Dermis microvascular lymphatic vessel endothelial cell (primary cell): ENCODE results near the gene TGFBR2. TPM values are rescaled to one million over a fixed set of nuclear protein-coding genes. Genes with fewer than 3 reads are reported as not detected.
A peak's percentile ranks its signal among the peaks of the same experiment; 100 is the strongest.

Experiments
- DNase-seq, 2 donors: peaks; one replicate each; pipeline versions ENCODE4 v3.0.0 to v3.0.0-alpha.2; 2010; ENCODE audit warnings: low read depth in 2 of 2
- total RNA-seq: library from RNA; depleted of rRNA; stranded (reverse); fragments of >200 nt; gene quantifications from 2 replicates; pipeline ENCODE4 v1.2.1, GENCODE V29; 2014

Gene TGFBR2
- total RNA-seq: 303 and 422 TPM in 2 replicates

DNA sequence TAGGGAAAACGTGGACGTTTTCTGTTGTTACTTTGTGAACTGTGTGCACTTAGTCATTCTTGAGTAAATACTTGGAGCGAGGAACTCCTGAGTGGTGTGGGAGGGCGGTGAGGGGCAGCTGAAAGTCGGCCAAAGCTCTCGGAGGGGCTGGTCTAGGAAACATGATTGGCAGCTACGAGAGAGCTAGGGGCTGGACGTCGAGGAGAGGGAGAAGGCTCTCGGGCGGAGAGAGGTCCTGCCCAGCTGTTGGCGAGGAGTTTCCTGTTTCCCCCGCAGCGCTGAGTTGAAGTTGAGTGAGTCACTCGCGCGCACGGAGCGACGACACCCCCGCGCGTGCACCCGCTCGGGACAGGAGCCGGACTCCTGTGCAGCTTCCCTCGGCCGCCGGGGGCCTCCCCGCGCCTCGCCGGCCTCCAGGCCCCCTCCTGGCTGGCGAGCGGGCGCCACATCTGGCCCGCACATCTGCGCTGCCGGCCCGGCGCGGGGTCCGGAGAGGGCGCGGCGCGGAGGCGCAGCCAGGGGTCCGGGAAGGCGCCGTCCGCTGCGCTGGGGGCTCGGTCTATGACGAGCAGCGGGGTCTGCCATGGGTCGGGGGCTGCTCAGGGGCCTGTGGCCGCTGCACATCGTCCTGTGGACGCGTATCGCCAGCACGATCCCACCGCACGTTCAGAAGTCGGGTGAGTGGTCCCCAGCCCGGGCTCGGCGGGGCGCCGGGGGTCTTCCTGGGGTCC, at the start of gene TGFBR2:
Gene TGFBR2 (plus strand): TSS at position 301 of the 731 bp plus-strand sequence. CDS start 283 bp downstream, at position 584.
- peak; percentile 85 to 99 for DNase-seq

DNA sequence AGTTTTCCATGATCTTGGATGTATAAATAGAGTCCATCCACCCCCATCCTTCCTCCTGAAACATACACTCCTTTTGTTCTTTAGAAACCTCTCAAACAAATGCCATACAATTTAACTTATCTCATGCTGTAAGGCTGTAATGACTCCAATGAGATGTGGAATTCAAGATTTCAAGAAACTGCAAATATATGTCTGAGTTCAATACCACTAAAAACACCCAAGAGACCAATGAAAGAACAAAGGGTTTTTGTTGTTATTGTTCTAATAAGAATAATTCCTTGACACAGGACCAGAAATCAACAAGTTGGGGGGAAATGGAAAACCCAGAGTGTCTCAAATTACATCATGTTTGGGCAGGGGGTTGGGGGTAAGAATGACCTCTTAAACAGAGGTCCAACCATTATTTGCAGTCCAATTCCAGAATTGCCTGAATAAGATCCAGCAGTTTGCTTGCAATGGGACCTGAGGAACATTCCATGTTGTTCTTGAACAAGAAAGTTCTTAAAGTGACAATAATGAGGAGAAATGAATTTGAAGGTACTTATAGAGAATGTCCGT, 48.6 kb upstream of the TGFBR2 start:
- DNase-seq: no peak

DNA sequence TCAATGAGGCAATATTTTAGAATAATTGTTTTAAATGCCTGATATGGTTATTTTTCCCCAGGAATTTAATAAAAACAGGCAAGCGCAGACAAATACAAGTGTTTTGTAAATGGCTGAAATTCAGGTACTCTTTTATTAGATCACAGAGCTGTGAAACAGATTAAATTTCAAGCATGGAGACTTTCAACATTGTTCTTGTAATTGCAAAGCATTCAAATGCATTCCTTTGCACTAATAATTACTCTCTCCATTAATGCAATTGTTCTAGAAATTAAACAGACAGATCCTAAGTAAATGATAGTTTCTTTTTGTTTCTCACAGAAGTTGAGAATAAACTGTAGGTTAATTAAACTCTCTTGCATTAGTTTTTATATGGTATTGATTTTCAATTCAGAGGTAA, 42.4 kb upstream of the TGFBR2 start:
- DNase-seq: no peak

DNA sequence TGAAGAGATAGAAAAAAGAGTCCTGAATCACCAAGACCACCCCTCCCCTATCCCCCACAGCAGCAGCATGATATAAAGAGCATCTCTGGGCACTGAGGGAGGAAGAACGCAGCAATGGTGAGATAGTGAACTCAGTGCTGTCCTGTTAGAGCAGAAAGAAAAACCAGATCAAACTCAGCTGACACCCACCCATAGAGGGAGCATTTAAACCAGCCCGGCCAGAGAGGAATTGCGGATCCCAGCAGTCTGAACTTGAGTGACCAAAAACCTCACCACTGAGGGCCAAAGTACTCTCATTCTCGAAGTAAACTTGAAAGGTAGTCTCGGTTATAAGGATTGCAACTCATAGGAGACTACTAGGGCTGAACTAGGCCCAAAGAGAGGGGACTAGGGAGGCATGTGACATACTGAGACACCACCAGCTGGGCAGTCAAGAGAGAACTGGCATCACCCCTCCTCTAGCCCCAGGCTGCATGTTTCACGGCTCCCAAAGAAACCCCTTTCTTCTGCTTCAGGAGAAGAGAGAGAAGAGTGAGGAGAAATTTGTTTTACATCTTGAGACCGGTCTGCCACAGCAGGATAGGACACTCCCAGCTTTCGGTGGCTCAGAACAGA, 39.2 kb upstream of the TGFBR2 start:
- no peak for DNase-seq

DNA sequence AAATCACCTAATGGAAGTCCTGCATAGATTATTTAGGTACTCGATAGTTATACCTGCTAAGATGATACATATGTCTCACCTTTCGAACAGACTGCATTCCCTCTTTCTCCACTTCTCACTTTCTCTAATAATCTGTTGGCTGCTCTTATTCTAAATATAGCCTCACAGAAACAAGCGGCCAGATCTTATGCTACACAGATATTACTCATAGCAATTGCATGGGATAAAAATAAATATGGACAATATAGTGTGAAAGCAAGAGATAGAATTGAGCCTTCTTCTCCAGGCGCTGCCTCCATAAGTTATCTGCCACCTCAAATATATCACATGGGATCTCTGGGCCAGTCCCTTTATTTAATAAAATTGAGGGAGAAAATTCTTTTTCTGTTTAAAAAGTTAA, 29.5 kb upstream of the TGFBR2 start:
- no peak for DNase-seq

DNA sequence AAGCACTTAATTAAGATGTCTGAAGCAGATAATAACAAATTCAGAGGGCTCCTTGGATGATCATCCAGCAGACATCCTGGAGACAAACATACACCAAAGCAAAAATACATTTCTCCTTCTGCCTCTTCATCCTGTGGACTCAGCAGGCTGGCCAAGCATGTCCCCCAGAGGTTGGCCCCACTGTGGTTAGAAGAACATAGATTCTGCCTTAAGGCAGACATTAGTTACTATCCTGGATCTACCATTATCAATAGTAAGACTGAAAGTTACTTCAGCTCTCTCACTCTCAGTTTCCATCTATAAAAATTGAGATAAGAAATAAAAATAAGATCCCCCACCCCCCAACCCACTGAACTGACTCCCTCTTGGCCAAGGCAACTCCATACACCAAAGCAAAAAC, 28.6 kb upstream of the TGFBR2 start:
- no peak for DNase-seq

DNA sequence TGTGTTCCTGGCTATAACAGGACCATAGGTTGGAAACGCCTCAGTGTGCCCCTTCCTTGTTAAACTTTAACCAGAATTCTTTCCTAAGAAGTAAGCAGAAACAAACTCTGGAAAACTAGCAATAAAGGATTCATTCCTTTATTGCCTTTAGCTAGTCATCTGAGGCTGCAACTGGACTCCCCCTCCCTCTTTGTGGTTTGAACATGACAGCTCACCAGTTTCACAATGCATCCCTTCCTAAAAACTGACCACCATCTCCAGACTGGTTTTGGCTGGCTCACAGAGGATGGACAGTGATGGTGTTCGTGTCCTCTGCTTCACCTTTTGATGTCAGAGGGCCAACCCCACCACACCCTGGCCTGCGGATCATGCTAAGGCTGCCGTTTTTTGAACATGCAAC, 27.9 kb upstream of the TGFBR2 start:
- DNase-seq: no peak

DNA sequence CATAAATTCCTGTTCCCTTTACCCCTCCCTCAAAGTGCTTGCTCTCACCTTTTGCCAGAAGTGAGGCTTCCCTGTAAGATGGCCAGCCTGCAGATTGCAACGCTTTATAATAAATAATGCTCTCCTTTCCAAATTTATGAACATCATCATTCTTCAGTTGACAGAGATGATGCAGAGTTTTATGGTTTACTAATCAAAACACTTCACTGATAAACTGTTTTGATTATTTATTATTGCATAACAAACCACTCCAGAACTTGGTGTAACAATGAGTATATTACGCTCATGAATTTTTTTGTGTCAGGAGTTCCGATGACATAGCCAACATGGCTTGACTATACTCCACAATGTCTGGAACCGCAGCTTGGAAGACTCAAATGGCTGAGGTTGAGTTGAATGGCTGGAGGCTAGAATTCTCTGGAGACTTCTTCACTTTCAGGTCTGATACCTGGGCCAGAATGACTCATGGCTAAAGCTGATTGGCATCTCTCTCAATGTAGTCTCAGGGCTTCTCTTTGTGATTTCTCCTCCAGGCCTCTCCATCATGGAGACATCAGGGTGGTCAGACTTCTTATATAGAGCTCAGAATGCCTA, 27.3 kb upstream of the TGFBR2 start:
- no peak for DNase-seq

DNA sequence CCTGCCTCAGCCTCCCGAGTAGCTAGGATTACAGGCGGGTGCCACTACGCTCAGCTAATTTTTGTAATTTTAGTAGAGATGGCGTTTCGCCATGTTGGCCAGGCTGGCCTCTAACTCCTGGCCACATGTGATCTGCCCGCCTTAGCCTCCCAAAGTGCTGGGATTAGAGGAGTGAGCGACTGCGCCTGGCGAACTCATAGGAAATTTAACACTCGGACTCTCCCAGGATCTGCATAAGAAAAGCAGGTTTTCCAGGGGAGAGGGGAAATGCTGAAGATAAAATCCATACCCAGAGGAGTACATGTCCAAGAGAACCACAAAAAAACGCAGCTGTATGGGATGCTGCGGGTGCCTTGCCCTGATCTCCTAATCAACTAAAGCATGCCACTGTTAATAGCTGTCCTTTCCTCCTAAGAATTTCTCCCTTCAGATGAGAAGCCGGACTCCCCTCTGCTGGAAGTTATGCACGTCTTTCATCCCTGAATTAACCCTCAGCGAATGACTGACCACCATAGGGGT, 25.3 kb upstream of the TGFBR2 start:
- DNase-seq: no peak

DNA sequence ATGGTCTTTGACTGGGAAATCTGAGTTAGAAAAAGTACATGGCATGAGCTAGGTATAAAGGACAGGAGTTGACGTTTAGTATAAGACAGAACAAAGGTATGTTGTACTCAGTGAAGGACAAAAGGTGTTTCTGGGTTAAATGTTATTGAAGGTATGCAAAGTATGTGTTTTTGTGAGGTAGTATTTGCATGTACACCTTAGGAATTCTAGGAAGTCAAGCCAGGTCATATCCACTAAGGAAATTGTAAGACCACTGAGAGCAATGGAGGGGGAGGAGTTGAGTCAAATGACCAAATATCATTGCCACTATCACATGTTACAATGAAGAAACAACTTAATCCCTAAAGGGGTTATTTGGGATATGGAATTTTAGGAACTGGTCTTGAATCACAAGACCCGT, 24.4 kb upstream of the TGFBR2 start:
- no peak for DNase-seq

DNA sequence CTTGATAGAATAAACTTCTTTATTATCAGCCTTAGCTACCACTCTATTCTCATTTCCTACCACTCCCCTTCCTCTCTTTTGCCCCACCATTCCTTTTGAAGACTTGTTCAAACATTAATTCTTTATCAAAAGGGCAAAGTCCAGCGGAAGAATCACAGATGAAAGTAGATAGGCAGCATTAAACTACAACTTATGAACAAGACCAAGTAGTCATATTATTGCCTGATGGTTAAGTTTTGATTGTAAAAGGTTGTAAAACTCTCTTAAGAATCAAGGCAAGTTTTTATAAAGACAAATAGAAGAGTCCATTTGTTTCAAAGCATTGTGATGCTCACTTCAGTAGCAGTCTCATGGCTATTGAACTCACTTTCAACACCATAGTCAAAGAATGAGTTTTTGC, 22.4 kb upstream of the TGFBR2 start:
- no peak for DNase-seq

DNA sequence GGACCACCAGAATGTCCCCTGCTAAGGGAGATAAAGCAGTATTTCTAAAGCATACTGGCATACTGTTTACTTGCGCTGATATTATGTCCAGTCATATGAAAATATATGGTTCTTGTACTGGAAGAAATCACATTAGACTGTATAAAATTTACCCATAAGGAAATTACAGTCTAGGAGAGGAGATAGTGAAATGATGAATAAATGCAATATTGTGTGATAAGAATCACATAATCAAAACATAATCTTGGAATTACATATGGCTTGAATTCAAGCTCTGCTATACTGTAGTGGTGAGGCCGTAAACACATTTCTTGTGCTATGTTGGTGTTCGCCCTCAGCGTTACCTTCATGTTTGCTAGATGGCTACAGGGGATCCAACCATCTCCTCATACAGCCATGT, 20.7 kb upstream of the TGFBR2 start:
- no peak for DNase-seq

DNA sequence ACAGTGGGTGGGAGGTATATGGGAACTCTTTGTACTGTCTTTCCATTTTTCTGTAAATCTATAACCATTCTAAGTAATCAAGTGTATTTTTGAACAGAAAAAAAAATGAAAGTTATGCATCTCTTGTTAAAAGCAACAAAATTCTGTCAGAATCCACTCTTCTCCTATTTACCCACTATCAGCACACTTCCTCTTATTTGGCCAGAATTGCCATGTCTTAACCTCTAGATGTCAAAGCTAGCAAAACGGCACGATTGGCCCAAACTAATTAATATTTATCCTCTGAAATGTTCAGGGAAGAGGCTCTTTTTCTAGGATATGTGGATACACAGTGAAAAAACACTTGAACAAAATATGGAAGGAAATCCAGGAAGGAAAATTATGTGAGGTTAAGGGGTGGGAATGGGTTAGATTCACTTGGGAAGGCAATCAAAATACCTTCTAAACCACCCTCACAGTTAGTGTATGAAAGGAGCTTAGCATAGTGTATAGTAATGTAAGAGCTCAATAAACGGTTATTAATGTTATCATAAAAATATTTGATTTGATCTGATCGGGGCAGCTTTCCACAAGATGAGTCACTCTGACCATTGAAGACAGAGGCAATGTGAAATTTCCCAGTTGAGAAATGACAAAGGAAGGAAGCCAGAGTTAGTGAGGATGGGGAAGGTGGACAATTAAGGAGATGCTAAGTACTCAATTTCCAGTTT, 20.1 kb upstream of the TGFBR2 start:
- no peak for DNase-seq

DNA sequence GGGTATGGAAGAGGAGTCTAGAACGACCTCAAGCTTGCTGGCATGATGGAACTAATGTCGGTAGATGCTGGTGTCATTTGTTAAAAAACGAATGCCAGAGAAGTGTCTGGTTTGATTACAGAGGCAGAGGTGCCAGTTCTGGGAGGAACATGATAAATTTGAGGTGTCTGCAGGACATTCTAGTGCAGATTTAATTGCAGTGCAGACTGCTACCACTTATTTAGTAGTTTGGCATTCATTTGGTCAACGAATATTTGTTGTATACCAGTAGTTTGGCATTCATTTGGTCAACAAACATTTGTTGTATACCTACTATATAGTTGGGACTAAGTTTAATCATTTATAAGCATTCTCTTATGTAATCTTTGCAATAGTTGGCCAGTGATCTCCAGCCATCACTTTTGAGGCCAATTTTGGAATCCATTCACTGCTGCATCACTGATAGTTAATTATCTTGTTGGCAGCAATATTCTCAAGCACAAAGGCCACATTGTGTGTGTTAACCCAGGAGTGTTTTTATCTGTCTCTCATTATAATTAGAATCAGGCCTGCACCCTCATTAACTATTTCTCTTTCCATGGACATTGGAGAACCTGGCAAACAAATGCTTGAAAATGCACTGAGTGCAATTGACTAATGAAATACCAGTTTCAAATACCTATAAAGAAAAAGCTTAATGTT, 19.5 kb upstream of the TGFBR2 start:
- no peak for DNase-seq

DNA sequence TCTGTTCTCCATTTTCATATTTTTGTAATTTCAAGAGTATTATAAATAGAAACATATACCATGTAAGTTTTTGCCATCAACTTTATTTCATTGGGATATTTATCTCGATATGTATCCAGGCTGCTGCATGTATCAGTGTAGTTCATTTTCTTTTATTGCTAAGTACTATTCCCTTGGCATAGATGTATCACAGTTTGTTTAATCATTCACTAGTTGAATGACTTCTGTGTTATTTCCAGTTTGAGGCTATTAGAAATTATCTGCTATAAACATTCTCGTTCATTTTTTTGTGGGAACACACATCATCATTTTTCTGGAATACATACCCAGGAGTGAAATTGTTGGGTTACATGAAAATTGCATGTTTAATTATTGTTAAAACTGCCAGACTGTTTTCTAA, 18.5 kb upstream of the TGFBR2 start:
- DNase-seq: no peak

DNA sequence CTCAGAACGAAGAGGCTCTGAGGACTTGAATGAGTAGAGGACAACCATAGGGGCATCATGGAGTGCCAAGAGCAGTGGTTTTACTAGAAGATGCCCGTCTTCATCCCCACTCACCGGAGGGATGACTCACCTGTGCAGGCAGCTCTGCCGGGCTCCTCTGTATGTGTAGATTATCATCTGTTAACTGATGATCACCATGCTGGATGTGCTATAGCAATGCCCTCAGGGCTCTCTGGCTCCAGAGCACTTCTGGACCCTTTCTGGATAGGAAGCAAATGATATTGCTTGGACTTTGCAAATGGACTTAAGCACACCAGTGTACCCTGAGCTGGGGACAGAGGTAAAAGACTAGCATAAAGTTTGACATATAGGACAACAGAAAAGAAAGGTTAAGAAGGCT, 10.2 kb upstream of the TGFBR2 start:
- no peak for DNase-seq

DNA sequence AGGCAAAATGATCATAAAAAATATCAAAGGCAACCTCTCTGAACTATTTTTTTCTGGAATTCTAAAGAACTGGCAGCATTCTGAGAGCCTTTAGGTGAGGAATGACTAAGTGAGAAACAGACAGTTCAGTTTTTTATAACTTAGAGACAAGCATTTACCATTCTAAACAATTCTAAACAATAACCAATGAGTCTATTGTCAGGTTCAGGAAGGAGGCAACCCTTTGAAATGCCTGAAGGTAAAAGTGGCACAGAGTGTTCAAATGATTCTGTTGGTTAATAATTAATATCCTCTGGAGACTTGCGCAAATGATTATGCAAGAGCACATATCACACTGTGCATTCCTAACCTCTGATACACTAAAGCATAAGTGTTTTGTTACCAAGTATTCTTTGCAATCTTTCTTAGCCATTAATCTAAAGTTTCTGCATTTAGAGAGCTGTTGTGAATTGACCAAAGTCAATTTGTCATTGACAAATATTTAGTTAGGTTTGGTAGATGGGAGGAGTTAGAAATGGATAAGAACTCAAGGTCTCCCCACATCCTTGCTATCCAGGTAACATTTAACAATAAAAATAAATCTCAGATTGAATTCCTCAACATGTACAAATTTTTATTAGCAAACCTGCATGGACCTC, 9.2 kb upstream of the TGFBR2 start:
- peak; percentile 72 to 74 for DNase-seq

DNA sequence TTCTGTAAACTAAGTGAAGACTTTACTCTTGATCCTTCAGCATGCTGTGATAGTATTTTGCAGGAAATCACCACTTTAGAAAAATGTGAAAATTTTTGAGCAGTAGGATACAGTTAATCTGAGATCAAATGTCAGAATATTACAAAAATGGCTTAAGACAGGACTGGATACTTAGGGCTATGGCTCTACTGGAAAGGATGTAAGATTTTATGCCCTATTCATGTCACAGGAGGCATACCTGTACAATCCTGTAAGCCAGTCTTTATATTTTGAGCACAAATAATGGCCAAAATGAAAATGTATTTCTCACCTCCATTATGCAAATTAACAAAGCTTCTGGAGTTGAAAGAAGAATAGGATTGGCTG, 8.6 kb upstream of the TGFBR2 start:
- DNase-seq: no peak

DNA sequence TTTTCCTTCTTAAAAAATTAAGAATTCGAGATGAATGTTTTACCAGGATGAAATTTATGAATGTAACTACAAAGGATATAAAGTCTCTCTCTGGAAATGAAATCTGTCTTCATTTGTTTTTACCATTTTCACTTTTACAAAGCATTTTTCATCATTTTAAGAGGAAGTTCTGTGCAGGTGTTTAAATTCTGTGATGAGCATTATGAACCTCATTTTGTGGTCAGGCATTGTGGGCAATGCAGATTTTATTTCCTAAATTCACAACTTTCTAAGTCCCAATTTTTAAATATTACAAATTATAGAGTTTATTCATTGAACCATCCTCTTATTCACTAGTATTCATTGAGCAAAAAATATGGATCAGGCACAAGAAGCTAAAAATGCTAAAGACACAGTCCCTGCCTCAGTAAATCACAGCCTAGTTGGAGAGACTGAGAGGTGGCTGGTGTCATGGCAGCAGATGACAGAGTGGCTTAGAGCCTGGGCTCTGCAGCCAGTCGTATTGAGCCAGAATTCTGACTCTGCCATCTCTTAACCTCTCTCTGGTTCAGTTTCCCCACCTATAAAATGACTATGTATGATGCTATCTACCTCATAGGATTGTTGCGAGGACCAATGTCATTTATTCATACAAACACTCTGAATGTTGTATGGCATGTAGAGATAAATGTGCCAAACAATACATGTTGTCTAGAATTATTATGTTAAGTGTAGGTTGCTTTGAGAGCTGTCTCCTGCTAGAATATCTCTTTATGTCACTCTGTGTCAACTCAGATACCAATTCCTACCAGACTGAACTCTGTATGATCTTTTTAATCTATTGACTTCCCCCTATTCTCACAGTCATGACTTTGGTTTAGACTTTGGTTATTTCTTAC, 7.5 kb upstream of the TGFBR2 start:
- DNase-seq: no peak

DNA sequence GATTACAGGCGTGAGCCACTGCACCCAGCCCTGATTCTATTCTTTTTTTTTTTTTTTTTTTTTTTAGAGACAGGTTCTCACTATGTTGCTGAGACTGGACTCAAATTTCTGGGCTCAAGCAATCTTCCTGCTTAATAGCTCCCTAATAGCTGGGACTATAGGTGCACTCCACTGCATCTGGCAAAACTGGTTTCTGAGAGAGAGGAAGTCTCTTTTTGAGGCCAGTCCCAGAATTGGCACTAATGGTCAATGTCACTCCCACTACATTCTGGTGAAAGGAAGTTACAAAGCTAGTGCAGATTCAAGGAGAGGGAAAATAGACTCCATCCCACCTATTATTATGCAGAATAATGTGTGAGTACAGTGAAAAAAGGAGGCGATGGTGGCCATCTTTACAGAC, 5.8 kb upstream of the TGFBR2 start:
- DNase-seq: no peak
